K562 (cell line): ENCODE measurements around the gene MED29. TPM values are rescaled to one million over a fixed set of nuclear protein-coding genes. Genes with fewer than 3 reads are reported as not detected.

Experiments used
- CBX2 ChIP-seq: fragments of 200-600 bp; sonication (generic); IDR thresholded peaks from one replicate; pipeline ENCODE4 v1.6.1; 2012; ENCODE audit warnings: mild to moderate bottlenecking, low read length, inconsistent platforms; ENCODE audit not compliant: insufficient read depth, poor library complexity, severe bottlenecking
- CXXC5 ChIP-seq: fragments of 250-450 bp; sonication (Bioruptor Pico); IDR thresholded peaks from 2 replicates; pipeline ENCODE4 v1.8.0; 2022; ENCODE audit warnings: inconsistent platforms, mild to moderate bottlenecking, moderate library complexity
- EP400 ChIP-seq: fragments of 450-650 bp; IDR thresholded peaks from 2 replicates; pipeline ENCODE4 v1.6.1; 2017; ENCODE audit warnings: antibody characterized with exemption, mild to moderate bottlenecking, moderate library complexity
- GATA2 ChIP-seq: sonication (generic); formaldehyde crosslinking; IDR thresholded peaks from 2 replicates; pipeline ENCODE4 v1.4.0; 2020; ENCODE audit warnings: mild to moderate bottlenecking, missing genetic modification reagents
- HMG20B ChIP-seq: fragments of 250-450 bp; sonication (Bioruptor Pico); IDR thresholded peaks from 2 replicates; pipeline ENCODE4 v1.5.0; 2021; ENCODE audit warnings: mild to moderate bottlenecking
- MECOM ChIP-seq: fragments of 250-450 bp; sonication (Bioruptor Pico); IDR thresholded peaks from 2 replicates; pipeline ENCODE4 v1.8.0; 2022; ENCODE audit warnings: inconsistent platforms
- MEIS2 ChIP-seq: fragments of 450-650 bp; IDR thresholded peaks from 2 replicates; pipeline ENCODE4 v1.6.1; 2014; ENCODE audit warnings: mild to moderate bottlenecking; ENCODE audit not compliant: partially characterized antibody
- PHF21A ChIP-seq: fragments of 450-650 bp; IDR thresholded peaks from 2 replicates; pipeline ENCODE4 v1.6.1; 2017; ENCODE audit warnings: low read depth, borderline replicate concordance
- PML ChIP-seq: IDR thresholded peaks from 2 replicates; pipeline ENCODE4 v1.6.1; 2012; ENCODE audit warnings: low read length, inconsistent platforms
- RHOXF2B ChIP-seq: fragments of 250-450 bp; sonication (Bioruptor Pico); conservative IDR thresholded peaks from 2 replicates; pipeline ENCODE4 v1.5.1; 2021
- TAF1 ChIP-seq: IDR thresholded peaks from 2 replicates; pipeline ENCODE4 v1.6.1; 2011; ENCODE audit warnings: mild to moderate bottlenecking, low read length, moderate library complexity; ENCODE audit not compliant: insufficient read depth, control insufficient read depth, severe bottlenecking; ENCODE audit errors: extremely low read depth
- TEAD2 ChIP-seq: fragments of 450-650 bp; IDR thresholded peaks from 2 replicates; pipeline ENCODE4 v1.6.1; 2016; ENCODE audit warnings: missing genetic modification characterization, control low read depth, missing compliant biosample characterization
- TRIM24 ChIP-seq, 2 experiments: fragments of 450-650 bp; IDR thresholded peaks; 2 replicates each; pipeline ENCODE4 v1.6.1; 2016
- ZNF12 ChIP-seq: sonication (generic); formaldehyde crosslinking; IDR thresholded peaks from 2 replicates; pipeline ENCODE4 v1.4.0; 2020; ENCODE audit warnings: mild to moderate bottlenecking, missing genetic modification reagents
- ZNF134 ChIP-seq: fragments of 250-450 bp; sonication (Bioruptor Pico); conservative IDR thresholded peaks from 2 replicates; pipeline ENCODE4 v1.4.0; 2020
- polyA plus RNA-seq, 8 experiments: library from polyadenylated mRNA; depleted of rRNA in 4 of 8; stranded (reverse) in 5 of 8; unstranded in 3 of 8; fragments of >200 nt; fragmentation: Nextera tagmentation in 2 of 8; fragmentation: Illumina TruSeq in 1 of 8; extraction: Ambion mirVana in 2 of 8; extraction: Trizol in 1 of 8; gene quantifications; 2 replicates each; pipeline versions ENCODE4 v1.2.1 to v1.2.3, GENCODE V29; 2011 to 2014; ENCODE audit warnings: inconsistent platforms in 1 of 8, missing spikeins in 1 of 8
- total RNA-seq, 7 experiments: library from RNA; depleted of rRNA in 6 of 7; stranded (reverse); fragments of >200 nt in 6 of 7; fragmentation: Illumina TruSeq in 2 of 7; extraction: Trizol in 2 of 7; gene quantifications; 2 replicates each; pipeline versions ENCODE4 v1.2.1 to v1.2.3, GENCODE V29; 2011 to 2021; ENCODE audit warnings: low replicate concordance in 1 of 7
- TF ChIP-seq, protein P1 (sequence below): fragments of 250-450 bp; sonication (Bioruptor Pico); IDR thresholded peaks from 2 replicates; pipeline ENCODE4 v1.8.0; 2022; ENCODE audit warnings: moderate library complexity, mild to moderate bottlenecking, inconsistent platforms
- TF ChIP-seq, protein P2 (sequence below): fragments of 450-650 bp; formaldehyde crosslinking; IDR thresholded peaks from 2 replicates; pipeline ENCODE4 v1.4.0; 2022; ENCODE audit warnings: missing genetic modification characterization
- TF ChIP-seq, protein P3 (sequence below): sonication (generic); formaldehyde crosslinking; IDR thresholded peaks from 2 replicates; pipeline ENCODE4 v1.8.1; 2023; ENCODE audit warnings: mild to moderate bottlenecking, missing genetic modification reagents
- TF ChIP-seq, protein P4 (sequence below): fragments of 450-650 bp; IDR thresholded peaks from 2 replicates; pipeline ENCODE4 v1.6.1; 2016
- TF ChIP-seq, protein P5 (sequence below): fragments of 200-400 bp; formaldehyde crosslinking; IDR thresholded peaks from 2 replicates; pipeline ENCODE4 v1.6.1; 2017; ENCODE audit warnings: mild to moderate bottlenecking, low read depth, low read length, moderate library complexity

Gene MED29
- total and polyA plus RNA-seq, 9 of the 15 experiments (the other 6 are each of a cell fraction or from before 2014, with no cell fraction given): 1.8 to 22.6 (median 12.4) TPM

DNA sequence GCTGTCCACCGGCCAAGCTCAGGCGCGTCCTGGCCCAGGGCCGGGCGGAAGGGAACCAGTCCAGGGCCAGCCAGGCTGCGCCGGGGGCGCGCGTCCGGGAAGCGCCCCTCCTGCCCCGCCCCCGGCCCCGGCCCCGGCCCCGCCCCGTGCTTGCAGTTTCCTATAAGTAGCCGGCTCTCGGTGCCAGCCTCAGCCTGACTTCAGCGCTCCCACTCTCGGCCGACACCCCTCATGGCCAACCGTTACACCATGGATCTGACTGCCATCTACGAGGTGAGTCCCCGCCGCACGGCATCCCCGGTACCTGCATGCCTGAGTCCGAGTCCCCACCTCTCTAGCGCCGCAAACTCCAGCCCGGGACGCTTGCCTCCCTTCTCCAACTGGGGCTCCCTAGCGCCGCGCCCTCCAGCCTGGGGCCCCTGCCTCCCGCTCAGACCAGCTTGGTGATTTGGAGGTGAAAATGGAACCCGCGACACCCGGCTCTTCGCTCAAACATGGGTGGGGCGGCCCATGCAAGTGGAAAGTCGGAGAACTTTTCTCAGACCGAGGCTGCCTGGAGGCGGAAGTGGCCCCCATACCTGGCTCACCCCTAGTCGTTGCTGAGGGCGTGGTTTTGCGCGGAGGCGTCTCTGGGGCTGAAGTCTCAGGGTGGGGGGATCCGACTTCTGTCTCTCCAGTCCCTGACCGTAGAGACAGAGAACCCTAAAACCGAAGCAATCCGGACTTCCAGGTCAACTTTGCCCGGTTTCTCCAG, 15.7 kb downstream of the MED29 start, which contains the start of gene ZFP36 (continued):
- TF ChIP-seq, protein P1, sequence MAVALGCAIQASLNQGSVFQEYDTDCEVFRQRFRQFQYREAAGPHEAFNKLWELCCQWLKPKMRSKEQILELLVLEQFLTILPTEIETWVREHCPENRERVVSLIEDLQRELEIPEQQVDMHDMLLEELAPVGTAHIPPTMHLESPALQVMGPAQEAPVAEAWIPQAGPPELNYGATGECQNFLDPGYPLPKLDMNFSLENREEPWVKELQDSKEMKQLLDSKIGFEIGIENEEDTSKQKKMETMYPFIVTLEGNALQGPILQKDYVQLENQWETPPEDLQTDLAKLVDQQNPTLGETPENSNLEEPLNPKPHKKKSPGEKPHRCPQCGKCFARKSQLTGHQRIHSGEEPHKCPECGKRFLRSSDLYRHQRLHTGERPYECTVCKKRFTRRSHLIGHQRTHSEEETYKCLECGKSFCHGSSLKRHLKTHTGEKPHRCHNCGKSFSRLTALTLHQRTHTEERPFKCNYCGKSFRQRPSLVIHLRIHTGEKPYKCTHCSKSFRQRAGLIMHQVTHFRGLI (CRISPR knock-in tag): no peak
- TF ChIP-seq, protein P2, sequence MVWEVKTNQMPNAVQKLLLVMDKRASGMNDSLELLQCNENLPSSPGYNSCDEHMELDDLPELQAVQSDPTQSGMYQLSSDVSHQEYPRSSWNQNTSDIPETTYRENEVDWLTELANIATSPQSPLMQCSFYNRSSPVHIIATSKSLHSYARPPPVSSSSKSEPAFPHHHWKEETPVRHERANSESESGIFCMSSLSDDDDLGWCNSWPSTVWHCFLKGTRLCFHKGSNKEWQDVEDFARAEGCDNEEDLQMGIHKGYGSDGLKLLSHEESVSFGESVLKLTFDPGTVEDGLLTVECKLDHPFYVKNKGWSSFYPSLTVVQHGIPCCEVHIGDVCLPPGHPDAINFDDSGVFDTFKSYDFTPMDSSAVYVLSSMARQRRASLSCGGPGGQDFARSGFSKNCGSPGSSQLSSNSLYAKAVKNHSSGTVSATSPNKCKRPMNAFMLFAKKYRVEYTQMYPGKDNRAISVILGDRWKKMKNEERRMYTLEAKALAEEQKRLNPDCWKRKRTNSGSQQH (CRISPR knock-in tag): no peak
- peak; percentile 79 for TF ChIP-seq PML
- TF ChIP-seq GATA2 (CRISPR knock-in tag): no peak
- no peak for TF ChIP-seq MECOM (CRISPR knock-in tag)
- TF ChIP-seq ZNF12 (CRISPR knock-in tag): no peak; the same call in 1 of the 2 replicates
- no peak for TF ChIP-seq TEAD2 (tag)
- TF ChIP-seq TRIM24 (IDR thresholded peaks at IDR 0.05): no peak
- TF ChIP-seq ZNF134: no peak
- TF ChIP-seq, protein P3, sequence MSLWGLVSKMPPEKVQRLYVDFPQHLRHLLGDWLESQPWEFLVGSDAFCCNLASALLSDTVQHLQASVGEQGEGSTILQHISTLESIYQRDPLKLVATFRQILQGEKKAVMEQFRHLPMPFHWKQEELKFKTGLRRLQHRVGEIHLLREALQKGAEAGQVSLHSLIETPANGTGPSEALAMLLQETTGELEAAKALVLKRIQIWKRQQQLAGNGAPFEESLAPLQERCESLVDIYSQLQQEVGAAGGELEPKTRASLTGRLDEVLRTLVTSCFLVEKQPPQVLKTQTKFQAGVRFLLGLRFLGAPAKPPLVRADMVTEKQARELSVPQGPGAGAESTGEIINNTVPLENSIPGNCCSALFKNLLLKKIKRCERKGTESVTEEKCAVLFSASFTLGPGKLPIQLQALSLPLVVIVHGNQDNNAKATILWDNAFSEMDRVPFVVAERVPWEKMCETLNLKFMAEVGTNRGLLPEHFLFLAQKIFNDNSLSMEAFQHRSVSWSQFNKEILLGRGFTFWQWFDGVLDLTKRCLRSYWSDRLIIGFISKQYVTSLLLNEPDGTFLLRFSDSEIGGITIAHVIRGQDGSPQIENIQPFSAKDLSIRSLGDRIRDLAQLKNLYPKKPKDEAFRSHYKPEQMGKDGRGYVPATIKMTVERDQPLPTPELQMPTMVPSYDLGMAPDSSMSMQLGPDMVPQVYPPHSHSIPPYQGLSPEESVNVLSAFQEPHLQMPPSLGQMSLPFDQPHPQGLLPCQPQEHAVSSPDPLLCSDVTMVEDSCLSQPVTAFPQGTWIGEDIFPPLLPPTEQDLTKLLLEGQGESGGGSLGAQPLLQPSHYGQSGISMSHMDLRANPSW: peak; percentile 86; the same call in 1 of the 2 replicates
- TF ChIP-seq MEIS2: no peak
- no peak for TF ChIP-seq HMG20B (CRISPR knock-in tag)
- peak; percentile 59 for TF ChIP-seq EP400
- TF ChIP-seq, protein P4, sequence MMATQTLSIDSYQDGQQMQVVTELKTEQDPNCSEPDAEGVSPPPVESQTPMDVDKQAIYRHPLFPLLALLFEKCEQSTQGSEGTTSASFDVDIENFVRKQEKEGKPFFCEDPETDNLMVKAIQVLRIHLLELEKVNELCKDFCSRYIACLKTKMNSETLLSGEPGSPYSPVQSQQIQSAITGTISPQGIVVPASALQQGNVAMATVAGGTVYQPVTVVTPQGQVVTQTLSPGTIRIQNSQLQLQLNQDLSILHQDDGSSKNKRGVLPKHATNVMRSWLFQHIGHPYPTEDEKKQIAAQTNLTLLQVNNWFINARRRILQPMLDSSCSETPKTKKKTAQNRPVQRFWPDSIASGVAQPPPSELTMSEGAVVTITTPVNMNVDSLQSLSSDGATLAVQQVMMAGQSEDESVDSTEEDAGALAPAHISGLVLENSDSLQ: no peak
- TF ChIP-seq CBX2: no peak
- TF ChIP-seq PHF21A: no peak
- no peak for TF ChIP-seq RHOXF2B (CRISPR knock-in tag)
- peak; percentile 79 for TF ChIP-seq TAF1
- TF ChIP-seq, protein P5, sequence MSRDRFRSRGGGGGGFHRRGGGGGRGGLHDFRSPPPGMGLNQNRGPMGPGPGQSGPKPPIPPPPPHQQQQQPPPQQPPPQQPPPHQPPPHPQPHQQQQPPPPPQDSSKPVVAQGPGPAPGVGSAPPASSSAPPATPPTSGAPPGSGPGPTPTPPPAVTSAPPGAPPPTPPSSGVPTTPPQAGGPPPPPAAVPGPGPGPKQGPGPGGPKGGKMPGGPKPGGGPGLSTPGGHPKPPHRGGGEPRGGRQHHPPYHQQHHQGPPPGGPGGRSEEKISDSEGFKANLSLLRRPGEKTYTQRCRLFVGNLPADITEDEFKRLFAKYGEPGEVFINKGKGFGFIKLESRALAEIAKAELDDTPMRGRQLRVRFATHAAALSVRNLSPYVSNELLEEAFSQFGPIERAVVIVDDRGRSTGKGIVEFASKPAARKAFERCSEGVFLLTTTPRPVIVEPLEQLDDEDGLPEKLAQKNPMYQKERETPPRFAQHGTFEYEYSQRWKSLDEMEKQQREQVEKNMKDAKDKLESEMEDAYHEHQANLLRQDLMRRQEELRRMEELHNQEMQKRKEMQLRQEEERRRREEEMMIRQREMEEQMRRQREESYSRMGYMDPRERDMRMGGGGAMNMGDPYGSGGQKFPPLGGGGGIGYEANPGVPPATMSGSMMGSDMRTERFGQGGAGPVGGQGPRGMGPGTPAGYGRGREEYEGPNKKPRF: no peak
- TF ChIP-seq CXXC5 (CRISPR knock-in tag): peak; percentile 21
